GM23248 (cell line): ENCODE data around the gene MAMDC4.

Experiments
- EZH2 ChIP-seq: fragments of 200-600 bp; sonication (generic); IDR thresholded peaks from 2 replicates; pipeline ENCODE4 v1.6.1; 2018; ENCODE audit warnings: antibody characterized with exemption, mild to moderate bottlenecking; ENCODE audit not compliant: insufficient read depth, poor library complexity, severe bottlenecking
- EZH2phosphoT487 ChIP-seq: fragments of 200-600 bp; sonication (generic); IDR thresholded peaks from 2 replicates; pipeline ENCODE4 v1.6.1; 2018; ENCODE audit warnings: antibody characterized with exemption, moderate library complexity, mild to moderate bottlenecking, low read depth; ENCODE audit not compliant: insufficient read depth

DNA sequence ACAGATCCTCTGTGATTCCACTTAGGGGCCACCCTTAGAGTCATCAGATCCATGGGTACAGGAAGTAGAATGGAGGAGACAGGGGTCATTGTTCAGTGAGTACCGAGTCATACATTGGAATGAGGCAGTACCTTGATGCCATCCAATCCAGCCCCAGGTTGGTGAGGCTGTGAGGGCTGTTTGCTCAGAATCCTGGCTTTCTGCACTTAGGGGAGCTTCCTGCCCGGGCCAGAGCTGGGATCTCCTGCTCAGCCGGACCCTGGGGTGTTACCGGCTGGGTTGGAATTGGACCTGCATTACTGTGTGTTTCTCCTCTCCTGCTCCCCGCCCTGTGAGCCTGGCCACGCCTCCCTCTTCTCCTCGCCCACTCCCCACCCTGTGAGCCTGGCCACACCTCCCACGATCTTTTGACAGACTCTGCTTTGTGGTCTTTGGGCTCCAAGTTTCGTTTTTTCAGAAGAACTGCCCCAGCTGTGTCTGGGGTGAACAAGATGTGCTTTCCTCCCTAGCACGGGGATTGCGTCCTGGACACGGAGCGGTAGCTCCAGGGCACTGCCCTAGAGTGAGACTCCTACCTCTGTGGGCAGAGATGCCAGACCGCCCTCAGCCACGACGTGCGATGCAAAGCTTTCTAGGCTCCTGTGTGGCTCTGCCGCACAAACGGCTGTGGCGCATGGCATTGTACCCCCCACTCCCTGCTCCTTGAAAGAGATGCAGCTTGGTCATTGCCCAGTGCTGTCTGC, 49.5 kb downstream of the MAMDC4 start:
- no peak for TF ChIP-seq EZH2phosphoT487
- TF ChIP-seq EZH2 = no peak
